Neural progenitor cell (in vitro differentiated cells): Measurements from ENCODE around the gene SUGT1. TPM values are rescaled to one million over a fixed set of nuclear protein-coding genes. Genes with fewer than 3 reads are reported as not detected.
"Not testable (repeated sequence)": the region's sequence is repeated elsewhere in the genome, so short reads cannot be mapped to it uniquely, and the experiment has no call there.

Experiments used
- DNase-seq: peaks from one replicate; pipeline ENCODE4 v3.0.0-alpha.2; 2016; ENCODE audit warnings: low spot score
- H2AFZ ChIP-seq: fragments of 200-600 bp; sonication (generic); replicated peaks from 2 replicates; pipeline ENCODE4 v1.6.1; 2016; ENCODE audit warnings: antibody characterized with exemption
- H3F3A ChIP-seq: fragments of 200-600 bp; sonication (generic); 2 replicates; pipeline ENCODE4 v1.6.1; 2016; ENCODE audit warnings: antibody characterized with exemption, low read depth
- H3K27ac ChIP-seq: fragments of 200-600 bp; sonication (generic); 2 replicates; pipeline ENCODE4 v1.5.1; 2016; ENCODE audit warnings: mild to moderate bottlenecking
- H3K27me3 ChIP-seq: fragments of 200-600 bp; sonication (generic); 2 replicates; pipeline ENCODE4 v1.6.1; 2016; ENCODE audit warnings: mild to moderate bottlenecking, moderate library complexity
- H3K36me3 ChIP-seq: fragments of 200-600 bp; sonication (generic); 2 replicates; pipeline ENCODE4 v1.5.1; 2016
- H3K4me1 ChIP-seq: fragments of 200-600 bp; sonication (generic); 2 replicates; pipeline ENCODE4 v1.6.1; 2016; ENCODE audit warnings: mixed run types
- H3K4me2 ChIP-seq: fragments of 200-600 bp; sonication (generic); 2 replicates; pipeline ENCODE4 v1.6.1; 2016
- H3K4me3 ChIP-seq: fragments of 200-600 bp; sonication (generic); 2 replicates; pipeline ENCODE4 v1.5.1; 2016
- H3K79me2 ChIP-seq: fragments of 200-600 bp; sonication (generic); 2 replicates; pipeline ENCODE4 v1.6.1; 2016; ENCODE audit warnings: low read depth
- H3K9ac ChIP-seq: fragments of 200-600 bp; sonication (generic); 2 replicates; pipeline ENCODE4 v1.6.1; 2016
- H3K9me3 ChIP-seq: fragments of 200-600 bp; sonication (generic); 2 replicates; pipeline ENCODE4 v1.5.1; 2016; ENCODE audit warnings: low read depth
- H4K20me1 ChIP-seq: fragments of 200-600 bp; sonication (generic); 2 replicates; pipeline ENCODE4 v1.6.1; 2016; ENCODE audit warnings: low read depth
- H3K27ac Mint-ChIP-seq: 3 replicates; pipeline ENCODE4 v1.8.0; 2021; ENCODE audit warnings: mixed read lengths
- H3K27me3 Mint-ChIP-seq: 2 replicates; pipeline ENCODE4 v1.8.0; 2022; ENCODE audit warnings: low read depth, mild to moderate bottlenecking, inconsistent platforms, moderate library complexity, mixed read lengths; ENCODE audit not compliant: insufficient read depth
- H3K36me3 Mint-ChIP-seq: 3 replicates; pipeline ENCODE4 v1.8.0; 2021; ENCODE audit warnings: mixed read lengths
- H3K4me1 Mint-ChIP-seq: 3 replicates; pipeline ENCODE4 v1.8.0; 2021; ENCODE audit warnings: mixed read lengths
- H3K4me3 Mint-ChIP-seq: 3 replicates; pipeline ENCODE4 v1.8.0; 2021; ENCODE audit warnings: mild to moderate bottlenecking, moderate library complexity, mixed read lengths
- H3K9me3 Mint-ChIP-seq: 3 replicates; pipeline ENCODE4 v1.8.0; 2020; ENCODE audit warnings: mixed read lengths
- EZH2 ChIP-seq: fragments of 200-600 bp; sonication (generic); IDR thresholded peaks from 2 replicates; pipeline ENCODE4 v1.6.1; 2017; ENCODE audit warnings: antibody characterized with exemption, mild to moderate bottlenecking, moderate library complexity
- EZH2phosphoT487 ChIP-seq: fragments of 200-600 bp; sonication (generic); IDR thresholded peaks from 2 replicates; pipeline ENCODE4 v1.6.1; 2017; ENCODE audit warnings: antibody characterized with exemption
- total RNA-seq: library from RNA; depleted of rRNA; stranded (reverse); fragments of >200 nt; gene quantifications from 2 replicates; pipeline ENCODE4 v1.2.3, GENCODE V29; 2015; ENCODE audit warnings: low replicate concordance
- TF ChIP-seq, protein P1 (sequence below): fragments of 200-600 bp; sonication (generic); IDR thresholded peaks from 2 replicates; pipeline ENCODE4 v1.5.1; 2017; ENCODE audit warnings: antibody characterized with exemption, mild to moderate bottlenecking

SUGT1 gene
- total RNA-seq, 1 donor from 2014 or later = 67.0 TPM

DNA sequence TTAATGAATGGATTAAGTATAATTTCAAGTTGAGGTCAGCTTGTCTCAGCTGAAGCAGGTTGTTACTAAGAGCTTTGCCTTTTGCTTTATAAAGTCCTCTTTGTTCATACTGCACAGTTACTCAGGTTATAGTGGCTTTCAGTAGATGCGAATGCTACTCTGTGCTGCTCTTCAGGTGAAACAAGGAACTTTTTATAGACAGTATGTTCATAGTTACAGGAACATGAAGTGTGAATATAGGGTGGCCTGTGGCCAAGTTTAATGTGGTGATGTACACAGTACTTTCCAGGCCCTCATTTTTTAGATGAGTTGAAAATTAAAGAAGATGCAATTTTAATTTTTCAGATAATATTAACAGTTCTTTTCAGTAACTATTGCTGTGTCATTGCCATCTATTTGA lies 20.8 kb downstream of the SUGT1 start:
- TF ChIP-seq, protein P1, sequence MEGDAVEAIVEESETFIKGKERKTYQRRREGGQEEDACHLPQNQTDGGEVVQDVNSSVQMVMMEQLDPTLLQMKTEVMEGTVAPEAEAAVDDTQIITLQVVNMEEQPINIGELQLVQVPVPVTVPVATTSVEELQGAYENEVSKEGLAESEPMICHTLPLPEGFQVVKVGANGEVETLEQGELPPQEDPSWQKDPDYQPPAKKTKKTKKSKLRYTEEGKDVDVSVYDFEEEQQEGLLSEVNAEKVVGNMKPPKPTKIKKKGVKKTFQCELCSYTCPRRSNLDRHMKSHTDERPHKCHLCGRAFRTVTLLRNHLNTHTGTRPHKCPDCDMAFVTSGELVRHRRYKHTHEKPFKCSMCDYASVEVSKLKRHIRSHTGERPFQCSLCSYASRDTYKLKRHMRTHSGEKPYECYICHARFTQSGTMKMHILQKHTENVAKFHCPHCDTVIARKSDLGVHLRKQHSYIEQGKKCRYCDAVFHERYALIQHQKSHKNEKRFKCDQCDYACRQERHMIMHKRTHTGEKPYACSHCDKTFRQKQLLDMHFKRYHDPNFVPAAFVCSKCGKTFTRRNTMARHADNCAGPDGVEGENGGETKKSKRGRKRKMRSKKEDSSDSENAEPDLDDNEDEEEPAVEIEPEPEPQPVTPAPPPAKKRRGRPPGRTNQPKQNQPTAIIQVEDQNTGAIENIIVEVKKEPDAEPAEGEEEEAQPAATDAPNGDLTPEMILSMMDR = no peak
- TF ChIP-seq EZH2phosphoT487 (no peak), EZH2 (no peak)
- Mint-ChIP-seq H3K27ac (no peak overlapping the region), H3K4me1 (no peaks in the 10 kb centered on the region), H3K36me3 (peaks cover 11% of the 10 kb centered on the region), H3K27me3 (peaks cover 4% of the 10 kb centered on the region), H3K9me3 (no peaks in the 10 kb centered on the region), H3K4me3 (no peak overlapping the region)
- Histone ChIP-seq H3F3A (no peaks in the 10 kb centered on the region), H2AFZ (no peak overlapping the region), H3K79me2 (peaks cover 11% of the 10 kb centered on the region), H3K4me2 (no peak overlapping the region), H3K4me3 (no peak overlapping the region), H3K4me1 (no peaks in the 10 kb centered on the region), H3K9me3 (no peaks in the 10 kb centered on the region), H3K9ac (no peak overlapping the region), H3K27ac (no peak overlapping the region), H3K36me3 (no peaks in the 10 kb centered on the region), H3K27me3 (no peaks in the 10 kb centered on the region), H4K20me1 (no peaks in the 10 kb centered on the region)
- no peak for DNase-seq

- Histone ChIP-seq H3K79me2 (peaks cover 6% of the 10 kb centered on the region), H3K4me1 (no peaks in the 10 kb centered on the region), H3K4me2 (no peak overlapping the region), H3K27me3 (no peaks in the 10 kb centered on the region), H3K27ac (no peak overlapping the region), H4K20me1 (no peaks in the 10 kb centered on the region), H3K9me3 (no peaks in the 10 kb centered on the region), H3F3A (no peaks in the 10 kb centered on the region), H3K9ac (no peak overlapping the region), H3K36me3 (peaks cover 3% of the 10 kb centered on the region), H3K4me3 (no peak overlapping the region), H2AFZ (no peak overlapping the region)
- TF ChIP-seq EZH2phosphoT487 (no peak), EZH2 (no peak)
- TF ChIP-seq, protein P1 = no peak
- no peaks in the 10 kb centered on the region for H3K9me3 Mint-ChIP-seq
- DNase-seq = no peak
- no peaks in the 10 kb centered on the region for H3K4me1 Mint-ChIP-seq
- peaks cover 4% of the 10 kb centered on the region for H3K27me3 Mint-ChIP-seq
- no peak overlapping the region for H3K4me3 Mint-ChIP-seq
- H3K27ac Mint-ChIP-seq = no peak overlapping the region
- H3K36me3 Mint-ChIP-seq = peaks cover 20% of the 10 kb centered on the region
These were observed 25.2 kb downstream of the SUGT1 start for GRCh38 chr13:52677823-52678222.

- not testable (repeated sequence) for H3K4me3 Mint-ChIP-seq, H3K79me2 ChIP-seq, H3K27ac Mint-ChIP-seq, H3K9ac ChIP-seq, H3K27me3 Mint-ChIP-seq, H3K36me3 ChIP-seq, H3K9me3 Mint-ChIP-seq, H3K4me2 ChIP-seq, H3K27ac ChIP-seq, H3K27me3 ChIP-seq, H2AFZ ChIP-seq, H3K4me1 ChIP-seq, DNase-seq, H3F3A ChIP-seq, H4K20me1 ChIP-seq, H3K4me3 ChIP-seq, H3K9me3 ChIP-seq, H3K4me1 Mint-ChIP-seq
- peaks cover 30% of the 10 kb centered on the region for H3K36me3 Mint-ChIP-seq
These were observed 33.2 kb downstream of the SUGT1 start for GRCh38 chr13:52685806-52686205.

DNA sequence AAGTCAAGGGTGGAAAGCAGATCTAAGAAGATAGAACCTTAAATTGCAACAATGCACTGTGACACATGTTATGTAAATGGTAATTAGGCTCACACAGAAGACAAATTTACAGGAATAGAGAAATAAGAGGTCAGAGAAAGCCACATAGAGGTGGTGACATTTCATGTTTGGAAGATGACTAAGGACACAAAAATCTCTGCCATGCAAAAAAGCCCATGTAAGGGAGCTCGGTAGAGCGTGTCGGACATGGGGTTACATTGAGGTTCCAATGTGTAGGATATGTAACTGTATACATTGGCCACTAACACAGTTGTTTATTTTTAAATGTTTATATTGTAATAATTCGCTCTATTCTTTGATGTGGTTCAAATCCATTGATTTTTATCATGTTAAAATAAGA lies 33.7 kb downstream of the SUGT1 start:
- Histone ChIP-seq H3K36me3 (peaks cover 2% of the 10 kb centered on the region), H3K4me1 (no peaks in the 10 kb centered on the region), H4K20me1 (no peaks in the 10 kb centered on the region), H3K9me3 (no peaks in the 10 kb centered on the region), H3K9ac (no peak overlapping the region), H3K4me2 (no peak overlapping the region), H3K27me3 (no peaks in the 10 kb centered on the region), H3K4me3 (no peak overlapping the region), H3K79me2 (no peaks in the 10 kb centered on the region), H2AFZ (no peak overlapping the region), H3K27ac (no peak overlapping the region), H3F3A (no peaks in the 10 kb centered on the region)
- no peaks in the 10 kb centered on the region for H3K27me3 Mint-ChIP-seq
- H3K36me3 Mint-ChIP-seq = peaks cover 32% of the 10 kb centered on the region
- no peak overlapping the region for H3K27ac Mint-ChIP-seq
- TF ChIP-seq EZH2phosphoT487 (no peak), EZH2 (no peak)
- TF ChIP-seq, protein P1 = no peak
- H3K4me1 Mint-ChIP-seq = no peaks in the 10 kb centered on the region
- H3K9me3 Mint-ChIP-seq = no peaks in the 10 kb centered on the region
- DNase-seq = no peak
- no peak overlapping the region for H3K4me3 Mint-ChIP-seq
